Fibroblast of mammary gland (primary cell): ENCODE measurements around the gene FILIP1L.
A peak's percentile ranks its signal among the peaks of the same experiment; 100 is the strongest.
"Not testable (repeated sequence)": the region's sequence is repeated elsewhere in the genome, so short reads cannot be mapped to it uniquely, and the experiment has no call there.

ENCODE experiments used
- DNase-seq: peaks from one replicate; pipeline ENCODE4 v3.0.0-alpha.2; 2010; ENCODE audit warnings: low read depth
- H3K4me3 ChIP-seq: 2 replicates; pipeline ENCODE4 v1.5.1; 2011; ENCODE audit warnings: low read depth, mild to moderate bottlenecking, low read length, moderate library complexity; ENCODE audit not compliant: control insufficient read depth
- TF ChIP-seq, protein P1 (sequence below): conservative IDR thresholded peaks from 2 replicates; pipeline ENCODE4 v1.5.1; 2011; ENCODE audit warnings: low read depth, low read length, inconsistent platforms; ENCODE audit not compliant: control insufficient read depth, insufficient read depth

Gene FILIP1L

DNA sequence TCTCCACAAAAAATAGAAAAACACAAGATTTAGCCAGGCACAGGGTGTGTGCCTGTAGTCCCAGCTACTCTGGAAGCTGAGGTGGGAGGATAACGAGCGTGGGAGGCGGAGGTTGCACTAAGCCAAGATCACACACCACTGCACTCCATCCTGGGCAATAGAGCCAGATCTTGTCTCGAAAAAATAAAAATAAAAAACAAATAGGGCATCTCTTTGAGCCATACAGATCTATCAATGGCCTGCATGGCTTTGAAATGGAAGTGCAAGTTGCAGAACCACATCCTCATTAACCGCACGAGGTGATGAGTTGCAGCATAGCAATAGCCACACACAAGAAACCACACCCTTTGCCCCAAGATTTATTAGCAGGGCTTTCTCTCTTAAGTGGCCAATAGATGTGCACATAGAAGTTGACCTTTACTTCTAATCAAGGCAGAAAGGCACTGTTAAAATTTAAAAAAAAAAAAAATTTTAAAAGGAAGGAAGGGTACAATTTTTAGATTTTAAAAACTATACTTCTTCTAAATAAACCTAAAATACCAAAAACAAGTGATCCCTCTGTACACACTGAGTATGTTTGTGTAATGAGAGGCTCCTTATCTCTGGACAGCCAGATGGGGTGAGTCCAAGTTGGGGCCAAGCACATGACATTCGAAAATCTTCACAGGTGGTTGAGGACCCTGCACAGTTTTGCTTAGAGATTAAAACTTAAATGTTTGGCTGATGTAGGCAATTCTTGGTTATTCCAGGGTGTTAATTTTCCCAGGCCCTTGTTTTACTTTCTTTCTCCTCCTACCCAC lies 53.4 kb downstream of the FILIP1L start:
- DNase-seq, result no peak
- TF ChIP-seq, protein P1, sequence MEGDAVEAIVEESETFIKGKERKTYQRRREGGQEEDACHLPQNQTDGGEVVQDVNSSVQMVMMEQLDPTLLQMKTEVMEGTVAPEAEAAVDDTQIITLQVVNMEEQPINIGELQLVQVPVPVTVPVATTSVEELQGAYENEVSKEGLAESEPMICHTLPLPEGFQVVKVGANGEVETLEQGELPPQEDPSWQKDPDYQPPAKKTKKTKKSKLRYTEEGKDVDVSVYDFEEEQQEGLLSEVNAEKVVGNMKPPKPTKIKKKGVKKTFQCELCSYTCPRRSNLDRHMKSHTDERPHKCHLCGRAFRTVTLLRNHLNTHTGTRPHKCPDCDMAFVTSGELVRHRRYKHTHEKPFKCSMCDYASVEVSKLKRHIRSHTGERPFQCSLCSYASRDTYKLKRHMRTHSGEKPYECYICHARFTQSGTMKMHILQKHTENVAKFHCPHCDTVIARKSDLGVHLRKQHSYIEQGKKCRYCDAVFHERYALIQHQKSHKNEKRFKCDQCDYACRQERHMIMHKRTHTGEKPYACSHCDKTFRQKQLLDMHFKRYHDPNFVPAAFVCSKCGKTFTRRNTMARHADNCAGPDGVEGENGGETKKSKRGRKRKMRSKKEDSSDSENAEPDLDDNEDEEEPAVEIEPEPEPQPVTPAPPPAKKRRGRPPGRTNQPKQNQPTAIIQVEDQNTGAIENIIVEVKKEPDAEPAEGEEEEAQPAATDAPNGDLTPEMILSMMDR, result no peak
- H3K4me3 ChIP-seq, result no peak overlapping the region

DNA sequence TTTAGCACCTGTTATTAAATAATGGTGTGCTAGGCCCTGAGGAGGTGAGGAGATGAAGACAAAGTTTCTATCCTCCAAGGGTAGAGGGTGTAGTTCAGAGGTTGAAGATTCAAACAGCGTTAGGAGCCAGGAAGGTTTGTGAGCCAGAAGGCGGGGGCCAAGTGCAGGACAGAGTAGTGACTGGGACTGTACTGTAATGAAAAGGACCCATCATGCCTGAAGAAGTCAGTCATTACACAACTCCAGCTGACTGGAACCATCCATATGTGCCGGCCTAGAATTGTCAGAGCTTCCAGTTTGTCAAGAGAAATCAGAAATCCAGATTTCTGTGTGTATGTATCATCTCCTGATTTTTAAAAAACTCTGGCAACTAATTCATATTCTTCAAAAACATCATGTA lies 54.8 kb downstream of the FILIP1L start:
- TF ChIP-seq, protein P1, result no peak
- H3K4me3 ChIP-seq, result no peak overlapping the region
- DNase-seq, result no peak

DNA sequence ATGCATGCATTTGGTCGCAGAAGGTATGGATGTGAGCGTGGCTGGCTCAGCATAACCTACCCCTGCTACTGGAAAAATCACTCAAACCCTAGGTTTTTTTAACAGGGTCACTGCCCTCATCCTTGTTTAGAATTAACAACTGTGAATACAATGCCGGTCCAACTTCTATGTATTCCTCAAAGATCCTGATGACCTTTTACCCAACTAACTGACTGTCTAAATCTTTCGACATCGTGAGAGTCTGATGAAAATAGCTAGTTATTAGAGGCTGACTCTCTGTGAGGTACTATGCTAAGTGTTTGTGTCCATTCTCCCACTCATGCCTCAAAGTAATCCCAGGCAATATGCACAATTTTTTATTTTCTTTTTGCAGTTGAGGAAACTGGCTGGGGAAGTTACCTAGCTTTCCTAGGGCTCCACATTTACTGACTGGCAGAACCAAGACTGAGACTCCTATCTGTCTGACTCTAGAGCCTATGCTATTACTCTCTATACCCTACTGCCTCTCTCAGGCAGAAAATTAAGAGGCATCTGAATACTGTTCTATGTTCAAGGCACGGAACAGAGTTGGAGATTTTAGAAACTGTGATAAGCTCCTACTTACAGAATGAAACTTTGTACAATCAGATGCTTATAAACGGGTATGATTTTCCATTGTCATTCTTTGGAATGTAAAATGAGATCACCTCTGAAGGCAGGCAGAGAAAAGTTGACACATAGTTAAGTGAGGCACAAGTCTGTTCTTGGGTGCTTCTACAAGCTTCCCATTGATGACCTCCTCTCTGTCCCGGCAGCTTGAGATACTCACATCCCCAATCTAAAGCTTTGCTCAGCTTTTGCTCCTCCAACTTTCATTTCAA lies 56.4 kb downstream of the FILIP1L start:
- peak; percentile 23 for DNase-seq
- no peak overlapping the region for H3K4me3 ChIP-seq
- TF ChIP-seq, protein P1, result no peak

DNA sequence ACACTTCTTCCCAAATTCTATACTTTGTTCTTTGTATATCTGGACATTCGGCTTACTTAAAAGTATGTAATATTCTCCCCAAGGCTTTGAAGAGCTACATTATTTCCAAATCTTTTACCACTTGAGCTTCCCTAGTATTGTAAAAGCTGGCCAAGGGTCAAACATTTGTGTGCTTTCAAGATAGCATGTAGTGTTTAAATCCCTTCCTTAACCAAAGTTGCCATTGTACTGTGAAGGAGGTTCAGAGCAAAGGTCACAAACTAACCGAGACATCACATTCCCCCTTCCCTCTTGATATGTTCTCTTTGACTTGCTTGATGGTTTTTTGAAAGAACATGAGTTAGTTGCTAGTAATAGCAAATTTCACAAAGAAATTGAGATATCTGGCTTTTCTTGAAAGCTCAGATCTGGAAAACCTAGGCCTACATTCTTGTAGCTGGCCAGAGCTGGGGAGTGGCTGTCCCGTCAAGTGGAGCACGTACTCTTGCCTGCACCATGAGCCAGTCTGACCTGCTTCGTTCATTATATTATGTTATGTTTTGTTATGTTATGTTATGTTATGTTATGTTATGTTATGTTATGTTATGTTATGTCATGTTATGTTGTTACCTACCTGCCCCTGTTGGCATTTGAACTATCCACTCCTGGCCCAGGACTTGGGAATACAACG lies 60.2 kb downstream of the FILIP1L start:
- TF ChIP-seq, protein P1, result no peak
- no peak overlapping the region for H3K4me3 ChIP-seq
- DNase-seq, result no peak

DNA sequence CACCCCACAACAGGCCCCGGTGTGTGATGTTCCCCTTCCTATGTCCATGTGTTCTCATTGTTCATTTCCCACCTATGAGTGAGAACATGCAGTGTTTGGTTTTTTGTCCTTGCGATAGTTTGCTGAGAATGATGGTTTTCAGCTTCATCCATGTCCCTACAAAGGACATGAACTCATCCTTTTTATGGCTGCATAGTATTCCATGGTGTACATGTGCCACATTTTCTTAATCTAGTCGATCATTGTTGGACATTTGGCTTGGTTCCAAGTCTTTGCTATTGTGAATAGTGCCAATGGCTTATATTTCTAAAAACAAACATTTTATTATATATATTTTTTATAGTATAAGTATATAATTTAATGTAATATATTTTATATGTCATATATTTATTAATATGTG lies 62.8 kb downstream of the FILIP1L start:
- not testable (repeated sequence) for H3K4me3 ChIP-seq, DNase-seq

DNA sequence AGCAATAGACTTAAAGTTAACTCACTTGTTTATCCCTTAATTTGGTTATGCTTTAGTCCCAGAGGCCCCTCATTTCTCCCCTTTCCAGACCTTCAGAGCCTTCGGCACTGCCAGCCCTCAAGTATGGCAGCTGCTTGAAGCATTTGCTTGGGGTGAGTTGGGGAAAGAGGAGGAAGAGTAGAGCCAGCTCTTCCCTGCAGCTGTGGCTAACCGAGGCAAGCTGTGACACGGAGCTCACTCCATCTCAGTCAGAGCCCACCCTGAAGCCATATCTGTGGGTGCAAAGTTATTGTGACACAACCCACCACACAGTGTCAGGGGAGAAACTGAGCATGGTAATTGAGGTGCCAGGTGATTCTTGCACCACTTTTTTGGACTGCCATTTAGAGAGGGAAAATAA lies 66.1 kb downstream of the FILIP1L start:
- TF ChIP-seq, protein P1, result no peak
- H3K4me3 ChIP-seq, result no peak overlapping the region
- DNase-seq, result no peak
